SU-DHL-6 (cell line): Measurements from ENCODE around the gene SEPHS1.

Experiments used
- H2AFZ ChIP-seq: fragments of 200-600 bp; sonication (generic); 2 replicates; pipeline ENCODE4 v1.6.1; 2014; ENCODE audit warnings: low read depth, mild to moderate bottlenecking, moderate library complexity, mixed read lengths, antibody characterized with exemption, low read length; ENCODE audit not compliant: severe bottlenecking
- H3F3A ChIP-seq: fragments of 200-600 bp; shearing (Covaris generic); 2 replicates; pipeline ENCODE4 v1.6.0; 2016; ENCODE audit warnings: antibody characterized with exemption, mild to moderate bottlenecking; ENCODE audit not compliant: insufficient read depth
- H3K27ac ChIP-seq: fragments of 200-600 bp; sonication (generic); 2 replicates; pipeline ENCODE4 v1.5.1; 2016; ENCODE audit warnings: low read depth, mild to moderate bottlenecking, low read length, moderate library complexity, mixed read lengths
- H3K27me3 ChIP-seq: fragments of 200-600 bp; sonication (generic), shearing (Covaris generic); 2 replicates; pipeline ENCODE4 v1.6.0; 2014; ENCODE audit warnings: mild to moderate bottlenecking, low read length
- H3K36me3 ChIP-seq: fragments of 200-600 bp; sonication (generic); 2 replicates; pipeline ENCODE4 v1.6.1; 2014; ENCODE audit warnings: mild to moderate bottlenecking, low read length, mixed read lengths
- H3K4me2 ChIP-seq: fragments of 300-600, 200-600 bp; shearing (Covaris generic), sonication (generic); 2 replicates; pipeline ENCODE4 v1.6.0; 2014; ENCODE audit warnings: low read length, low read depth, mild to moderate bottlenecking; ENCODE audit not compliant: poor library complexity, severe bottlenecking
- H3K4me3 ChIP-seq: fragments of 200-600 bp; sonication (generic); 2 replicates; pipeline ENCODE4 v1.5.1; 2014; ENCODE audit warnings: antibody characterized with exemption, low read length, mild to moderate bottlenecking, mixed read lengths; ENCODE audit not compliant: insufficient read depth, poor library complexity, severe bottlenecking
- H3K79me2 ChIP-seq: fragments of 200-600 bp; sonication (generic); 2 replicates; pipeline ENCODE4 v1.6.1; 2014; ENCODE audit warnings: mild to moderate bottlenecking, low read length, moderate library complexity; ENCODE audit not compliant: insufficient read depth
- H3K9ac ChIP-seq: fragments of 200-600 bp; sonication (generic); 2 replicates; pipeline ENCODE4 v1.7.0; 2014; ENCODE audit warnings: mild to moderate bottlenecking, low read length
- H3K9me2 ChIP-seq: fragments of 200-600 bp; sonication (generic); replicated peaks from 2 replicates; pipeline ENCODE4 v1.6.1; 2014; ENCODE audit warnings: low read length; ENCODE audit not compliant: insufficient read depth
- H3K9me3 ChIP-seq: fragments of 200-600 bp; sonication (generic); 2 replicates; pipeline ENCODE4 v1.6.1; 2014; ENCODE audit warnings: low read length, mixed read lengths; ENCODE audit not compliant: insufficient read depth
- H4K20me1 ChIP-seq: fragments of 200-600 bp; sonication (generic); 2 replicates; pipeline ENCODE4 v1.6.1; 2014; ENCODE audit warnings: low read depth, mild to moderate bottlenecking, antibody characterized with exemption, low read length, moderate library complexity, mixed read lengths
- EZH2phosphoT487 ChIP-seq: fragments of 200-600 bp; sonication (generic), shearing (Covaris generic); conservative IDR thresholded peaks from 2 replicates; pipeline ENCODE4 v1.6.1; 2018; ENCODE audit warnings: mild to moderate bottlenecking, antibody characterized with exemption, low read length, moderate library complexity, mixed read lengths
- TF ChIP-seq, protein P1 (sequence below): fragments of 200-600 bp; sonication (generic); IDR thresholded peaks from one replicate; pipeline ENCODE4 v1.5.1; 2017; ENCODE audit warnings: antibody characterized with exemption, mild to moderate bottlenecking, low read length, moderate library complexity; ENCODE audit not compliant: insufficient read depth, poor library complexity, severe bottlenecking

SEPHS1 gene

GRCh38 chr10:13390604-13391522 is 42.8 kb upstream of the SEPHS1 start:
- Histone ChIP-seq H3K79me2 (no peaks in the 10 kb centered on the region), H3K9me3 (no peaks in the 10 kb centered on the region), H3K27me3 (no peaks in the 10 kb centered on the region), H3F3A (no peaks in the 10 kb centered on the region), H4K20me1 (no peaks in the 10 kb centered on the region), H3K4me3 (no peak overlapping the region), H2AFZ (no peak overlapping the region), H3K36me3 (no peaks in the 10 kb centered on the region), H3K4me2 (no peak overlapping the region), H3K9me2 (no peaks in the 10 kb centered on the region), H3K9ac (no peak overlapping the region), H3K27ac (no peak overlapping the region)
- TF ChIP-seq EZH2phosphoT487: no peak
- TF ChIP-seq, protein P1, sequence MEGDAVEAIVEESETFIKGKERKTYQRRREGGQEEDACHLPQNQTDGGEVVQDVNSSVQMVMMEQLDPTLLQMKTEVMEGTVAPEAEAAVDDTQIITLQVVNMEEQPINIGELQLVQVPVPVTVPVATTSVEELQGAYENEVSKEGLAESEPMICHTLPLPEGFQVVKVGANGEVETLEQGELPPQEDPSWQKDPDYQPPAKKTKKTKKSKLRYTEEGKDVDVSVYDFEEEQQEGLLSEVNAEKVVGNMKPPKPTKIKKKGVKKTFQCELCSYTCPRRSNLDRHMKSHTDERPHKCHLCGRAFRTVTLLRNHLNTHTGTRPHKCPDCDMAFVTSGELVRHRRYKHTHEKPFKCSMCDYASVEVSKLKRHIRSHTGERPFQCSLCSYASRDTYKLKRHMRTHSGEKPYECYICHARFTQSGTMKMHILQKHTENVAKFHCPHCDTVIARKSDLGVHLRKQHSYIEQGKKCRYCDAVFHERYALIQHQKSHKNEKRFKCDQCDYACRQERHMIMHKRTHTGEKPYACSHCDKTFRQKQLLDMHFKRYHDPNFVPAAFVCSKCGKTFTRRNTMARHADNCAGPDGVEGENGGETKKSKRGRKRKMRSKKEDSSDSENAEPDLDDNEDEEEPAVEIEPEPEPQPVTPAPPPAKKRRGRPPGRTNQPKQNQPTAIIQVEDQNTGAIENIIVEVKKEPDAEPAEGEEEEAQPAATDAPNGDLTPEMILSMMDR: no peak

- TF ChIP-seq, protein P1: no peak
- TF ChIP-seq EZH2phosphoT487: no peak
- Histone ChIP-seq H3K79me2 (no peaks in the 10 kb centered on the region), H2AFZ (no peak overlapping the region), H3K27ac (no peak overlapping the region), H3F3A (no peaks in the 10 kb centered on the region), H3K9me2 (no peaks in the 10 kb centered on the region), H3K9ac (no peak overlapping the region), H4K20me1 (no peaks in the 10 kb centered on the region), H3K27me3 (no peaks in the 10 kb centered on the region), H3K36me3 (no peaks in the 10 kb centered on the region), H3K9me3 (no peaks in the 10 kb centered on the region), H3K4me2 (no peak overlapping the region), H3K4me3 (no peak overlapping the region)
Observed at GRCh38 chr10:13388478-13389230, 40.6 kb upstream of the SEPHS1 start.

DNA sequence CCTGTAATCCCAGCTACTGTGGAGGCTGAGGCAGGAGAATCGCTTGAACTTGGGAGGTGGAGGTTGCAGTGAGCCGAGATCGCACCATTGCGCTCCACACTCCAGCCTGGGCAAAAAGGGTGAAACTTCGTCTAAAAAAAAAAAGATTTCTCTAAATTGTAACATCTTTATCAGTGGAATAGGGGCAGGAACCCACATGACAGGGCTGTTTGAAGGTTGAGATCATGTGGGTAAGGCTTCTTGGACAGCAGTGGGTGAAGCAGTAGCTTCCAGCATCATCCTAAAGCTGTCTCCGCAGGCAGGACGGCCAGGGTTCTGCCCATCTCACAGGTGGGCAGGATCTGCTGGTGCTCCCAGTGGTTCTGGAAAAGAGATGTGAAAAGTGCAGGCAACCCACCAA is 37.9 kb upstream of the SEPHS1 start:
- Histone ChIP-seq H3K9me3 (no peaks in the 10 kb centered on the region), H3F3A (no peaks in the 10 kb centered on the region), H3K4me2 (no peak overlapping the region), H2AFZ (no peak overlapping the region), H3K27me3 (no peaks in the 10 kb centered on the region), H3K4me3 (no peak overlapping the region), H3K27ac (no peak overlapping the region), H4K20me1 (no peaks in the 10 kb centered on the region), H3K9me2 (no peaks in the 10 kb centered on the region), H3K36me3 (no peaks in the 10 kb centered on the region), H3K9ac (no peak overlapping the region), H3K79me2 (no peaks in the 10 kb centered on the region)
- TF ChIP-seq, protein P1: no peak
- TF ChIP-seq EZH2phosphoT487: no peak
